GM12864 (cell line): Measurements from ENCODE around the gene TAGAP.
A peak's percentile ranks its signal among the peaks of the same experiment; 100 is the strongest.

Experiments
- DNase-seq: peaks from one replicate; pipeline ENCODE4 v3.0.0-alpha.2; 2011; ENCODE audit warnings: low read depth
- H3K4me3 ChIP-seq: 2 replicates; pipeline ENCODE4 v1.5.1; 2011; ENCODE audit warnings: mild to moderate bottlenecking, low read depth, low read length, control low read depth
- CTCF ChIP-seq: IDR thresholded peaks from 2 replicates; pipeline ENCODE4 v1.5.1; 2011; ENCODE audit warnings: low read depth, mild to moderate bottlenecking, moderate library complexity, low read length, control low read depth, inconsistent platforms; ENCODE audit errors: missing control alignments

TAGAP gene

GRCh38 chr6:159045801-159046200 is 1.0 kb upstream of the TAGAP start:
- TF ChIP-seq CTCF: no peak
- no peak overlapping the region for H3K4me3 ChIP-seq
- no peak for DNase-seq

GRCh38 chr6:159043947-159044346 is 844 bp downstream of the TAGAP start:
- H3K4me3 ChIP-seq: peak overlapping the region; percentile 46
- no peak for DNase-seq
- no peak for TF ChIP-seq CTCF

- H3K4me3 ChIP-seq: peak overlapping the region; percentile 36
- no peak for TF ChIP-seq CTCF
- DNase-seq: no peak
Measured at GRCh38 chr6:159043251-159043650, 1.5 kb downstream of the TAGAP start.

GRCh38 chr6:159042826-159043181 is 2.0 kb downstream of the TAGAP start:
- TF ChIP-seq CTCF: no peak
- DNase-seq: no peak
- peak overlapping the region; percentile 36; the same call in 1 of the 2 replicates for H3K4me3 ChIP-seq

- peak overlapping the region; percentile 21 for H3K4me3 ChIP-seq
- TF ChIP-seq CTCF: peak; percentile 95
- DNase-seq: peak; percentile 73
Measured at GRCh38 chr6:159042003-159042825, 2.6 kb downstream of the TAGAP start.

GRCh38 chr6:159041181-159041580 is 3.6 kb downstream of the TAGAP start:
- no peak for DNase-seq
- no peak overlapping the region for H3K4me3 ChIP-seq
- no peak for TF ChIP-seq CTCF

GRCh38 chr6:159039885-159040258 is 4.9 kb downstream of the TAGAP start:
- TF ChIP-seq CTCF: no peak
- DNase-seq: no peak
- no peak overlapping the region for H3K4me3 ChIP-seq
